Thoracic aorta (tissue), 2 donors: Measurements from ENCODE around the gene FLCN. TPM values are rescaled to one million over a fixed set of nuclear protein-coding genes. Genes with fewer than 3 reads are reported as not detected.
"Not testable (repeated sequence)": the region's sequence is repeated elsewhere in the genome, so short reads cannot be mapped to it uniquely, and the experiment has no call there.

Experiments used
- ATAC-seq: fragments of 150-250 bp; one replicate; pipeline ENCODE4 v1.8.0; 2017; ENCODE audit warnings: low read depth; ENCODE audit not compliant: insufficient number of reproducible peaks, low FRiP score
- DNase-seq: peaks from one replicate; pipeline ENCODE4 v3.0.0-alpha.2; 2020; ENCODE audit warnings: low spot score
- H3K27ac ChIP-seq, 2 donors: fragments of 200-600 bp; sonication (generic); 1 replicate in 1 of 2; 2 replicates in 1 of 2; pipeline ENCODE4 v1.5.1; 2016; ENCODE audit warnings: mild to moderate bottlenecking in 2 of 2, moderate library complexity in 2 of 2
- H3K27me3 ChIP-seq: fragments of 200-600 bp; sonication (generic); replicated peaks from 2 replicates; pipeline ENCODE4 v1.6.0; 2016; ENCODE audit warnings: mild to moderate bottlenecking; ENCODE audit not compliant: insufficient read depth
- H3K36me3 ChIP-seq: fragments of 200-600 bp; sonication (generic); one replicate; pipeline ENCODE4 v1.5.1; 2016
- H3K4me1 ChIP-seq, 2 donors: fragments of 200-600 bp; sonication (generic); 1 replicate in 1 of 2; 2 replicates in 1 of 2; pipeline versions ENCODE4 v1.5.1 to v1.6.0; 2016; ENCODE audit warnings: low read depth in 2 of 2, mild to moderate bottlenecking in 1 of 2; ENCODE audit not compliant: control insufficient read depth in 1 of 2
- H3K4me3 ChIP-seq: fragments of 200-600 bp; sonication (generic); 2 replicates; pipeline ENCODE4 v1.5.1; 2016; ENCODE audit warnings: mild to moderate bottlenecking
- H3K9me3 ChIP-seq: fragments of 200-600 bp; sonication (generic); 2 replicates; pipeline ENCODE4 v1.5.1; 2016
- CTCF ChIP-seq: fragments of 200-600 bp; sonication (generic); IDR thresholded peaks from one replicate; pipeline ENCODE4 v1.5.1; 2019; ENCODE audit warnings: antibody characterized with exemption
- total RNA-seq, 2 donors: library from RNA; depleted of rRNA; stranded (reverse); fragments of >200 nt; gene quantifications; one replicate each; pipeline versions ENCODE4 v1.1.0 to v1.2.3, GENCODE V29; 2016

FLCN gene, protein sequence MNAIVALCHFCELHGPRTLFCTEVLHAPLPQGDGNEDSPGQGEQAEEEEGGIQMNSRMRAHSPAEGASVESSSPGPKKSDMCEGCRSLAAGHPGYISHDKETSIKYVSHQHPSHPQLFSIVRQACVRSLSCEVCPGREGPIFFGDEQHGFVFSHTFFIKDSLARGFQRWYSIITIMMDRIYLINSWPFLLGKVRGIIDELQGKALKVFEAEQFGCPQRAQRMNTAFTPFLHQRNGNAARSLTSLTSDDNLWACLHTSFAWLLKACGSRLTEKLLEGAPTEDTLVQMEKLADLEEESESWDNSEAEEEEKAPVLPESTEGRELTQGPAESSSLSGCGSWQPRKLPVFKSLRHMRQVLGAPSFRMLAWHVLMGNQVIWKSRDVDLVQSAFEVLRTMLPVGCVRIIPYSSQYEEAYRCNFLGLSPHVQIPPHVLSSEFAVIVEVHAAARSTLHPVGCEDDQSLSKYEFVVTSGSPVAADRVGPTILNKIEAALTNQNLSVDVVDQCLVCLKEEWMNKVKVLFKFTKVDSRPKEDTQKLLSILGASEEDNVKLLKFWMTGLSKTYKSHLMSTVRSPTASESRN
- total RNA-seq: 100 to 1,000 TPM in 1 of 2 donors, 10 to 100 TPM in 1; 64.3 to 123 TPM

DNA sequence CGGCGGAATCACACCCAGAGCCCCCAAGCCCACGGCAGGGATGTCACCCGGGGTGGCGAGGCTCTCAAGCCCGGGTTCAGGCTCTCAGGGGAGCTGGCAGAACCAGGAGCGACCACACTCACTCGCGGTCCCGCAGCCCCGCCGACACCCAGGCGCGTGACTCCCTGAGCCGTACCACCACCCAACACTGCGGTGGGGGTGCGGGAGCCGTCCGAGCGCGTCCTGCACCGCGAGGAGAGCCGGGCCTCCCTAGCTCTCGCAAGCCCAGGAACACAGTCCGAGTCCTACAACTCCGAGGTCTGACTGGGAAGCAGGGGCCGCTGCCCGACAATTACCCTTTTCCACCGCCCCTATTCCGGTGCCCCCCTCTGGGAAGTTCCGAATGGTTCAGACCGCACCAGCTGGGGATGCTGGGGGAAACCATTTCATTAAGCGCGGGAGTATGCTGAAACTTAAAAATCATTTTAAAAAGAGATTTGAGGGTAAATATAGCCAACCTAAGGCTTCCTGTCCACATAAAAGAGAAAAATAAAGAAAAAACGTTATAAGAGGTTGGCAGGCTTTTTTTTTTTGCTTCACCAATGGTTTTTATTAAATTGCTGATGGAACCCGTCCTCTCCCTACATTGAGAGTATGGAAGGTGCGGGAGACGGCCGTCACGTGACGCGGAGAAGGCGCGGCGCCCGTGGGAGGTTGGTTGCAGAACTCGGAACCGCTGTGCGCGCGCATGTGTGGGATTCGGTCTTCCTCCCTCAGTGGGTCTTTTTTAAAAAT lies at the start of gene FLCN:
FLCN (minus strand) TSS at position 143 of the 774 bp plus-strand sequence. CDS start 9,031 bp downstream, outside the sequence.
- peaks cover 1% of the 10 kb centered on the region for H3K36me3 ChIP-seq
- TF ChIP-seq CTCF: no peak
- DNase-seq: peak; percentile 66
- H3K27me3 ChIP-seq: no peaks in the 10 kb centered on the region
- peak; percentile 84 for ATAC-seq
- H3K9me3 ChIP-seq: no peaks in the 10 kb centered on the region
- peak within 1 kb of the TSS; percentile 99 for H3K4me3 ChIP-seq
- H3K27ac ChIP-seq: peak within 1 kb of the TSS; percentile 94 to 97
- H3K4me1 ChIP-seq: peaks cover 0 to 33% of the 10 kb centered on the region in 2 donors

DNA sequence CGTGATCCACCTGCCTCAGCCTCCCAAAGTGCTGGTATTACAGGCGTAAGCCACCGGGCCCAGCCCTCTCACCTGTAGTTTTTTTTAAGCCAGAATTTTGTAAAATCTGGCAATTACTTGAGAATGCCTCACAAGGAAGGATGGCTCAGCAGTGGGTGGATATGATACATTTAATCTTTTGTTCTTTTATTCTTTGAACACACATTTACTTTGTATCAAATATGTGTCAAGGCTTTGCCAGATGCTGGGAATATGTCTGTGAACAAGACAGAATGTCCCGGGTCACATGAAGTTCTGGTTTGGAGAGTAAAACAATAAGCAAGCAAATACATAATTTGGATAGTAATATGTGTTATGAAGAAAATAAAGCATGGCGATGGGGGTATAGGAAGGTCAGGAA lies 49.0 kb upstream of the FLCN start:
- Histone ChIP-seq H3K9me3 (no peaks in the 10 kb centered on the region), H3K27ac (no peak overlapping the region), H3K27me3 (no peaks in the 10 kb centered on the region), H3K4me1 (peaks cover 0 to 5% of the 10 kb centered on the region in 2 donors), H3K36me3 (no peaks in the 10 kb centered on the region), H3K4me3 (no peak overlapping the region)
- no peak for TF ChIP-seq CTCF
- ATAC-seq (no peak), DNase-seq (no peak)

DNA sequence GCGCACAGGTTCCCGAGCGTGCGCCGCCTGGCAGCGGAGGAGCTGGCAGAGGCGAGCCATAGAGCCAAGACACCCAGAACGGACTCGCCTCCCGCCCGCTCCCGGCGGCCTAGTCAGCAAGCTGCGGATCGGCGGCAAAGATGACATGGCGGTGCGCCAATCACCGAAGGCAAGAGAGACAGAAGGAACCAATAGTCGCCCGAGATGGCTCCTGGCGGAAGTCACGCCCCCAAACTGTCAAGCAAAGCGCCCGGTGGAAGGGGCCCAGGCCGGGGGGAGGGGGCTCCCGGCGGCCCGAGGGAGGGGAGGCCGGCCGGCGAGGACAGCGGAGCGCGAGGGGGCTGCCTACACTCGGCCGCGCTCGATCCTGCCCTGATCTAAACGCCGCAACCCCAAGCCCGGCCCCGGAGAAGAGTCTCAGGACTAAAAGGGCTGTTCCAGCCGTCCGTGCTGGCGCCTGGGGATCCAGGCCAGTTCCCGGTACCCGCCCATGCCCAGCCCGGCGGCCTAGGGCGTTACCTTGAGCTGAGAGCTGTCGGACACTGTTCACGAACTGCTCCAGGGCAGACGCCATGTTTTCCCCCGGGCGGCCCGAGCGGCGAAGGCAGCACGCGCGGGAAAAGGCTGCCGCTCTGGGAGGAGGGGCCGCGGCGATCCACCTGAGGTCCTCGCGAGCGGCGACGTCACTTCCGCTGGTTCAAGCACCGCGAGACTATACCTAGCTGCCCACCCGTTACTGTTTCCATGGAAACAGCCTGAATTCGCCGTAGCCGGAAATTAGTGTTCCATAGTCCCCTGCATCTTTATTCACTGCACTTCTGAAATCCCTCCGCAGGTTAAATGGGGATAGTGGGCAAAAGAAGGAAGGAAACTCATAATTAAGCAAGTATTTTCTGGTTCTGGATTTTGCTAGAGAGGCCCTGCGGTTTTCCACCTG lies 43.9 kb upstream of the FLCN start, which contains the start of gene COPS3:
COPS3 (minus strand) TSS at position 634 of the 937 bp plus-strand sequence; CDS start at position 574, 60 bp downstream.
- Histone ChIP-seq H3K4me3 (peak within 1 kb of the TSS; percentile 93), H3K9me3 (no peaks in the 10 kb centered on the region), H3K27me3 (no peaks in the 10 kb centered on the region), H3K4me1 (peaks cover 11 to 35% of the 10 kb centered on the region in 2 donors), H3K27ac (peak within 1 kb of the TSS; percentile 96 to 98), H3K36me3 (no peaks in the 10 kb centered on the region)
- TF ChIP-seq CTCF: no peak
- ATAC-seq (peak; percentile 91), DNase-seq (peak; percentile 95)

- H3K9me3 ChIP-seq: no peaks in the 10 kb centered on the region
- ATAC-seq: no peak
- H3K27ac ChIP-seq: no peak overlapping the region
- no peak overlapping the region for H3K4me3 ChIP-seq
- no peak for TF ChIP-seq CTCF
- H3K27me3 ChIP-seq: no peaks in the 10 kb centered on the region
- peaks cover 11 to 35% of the 10 kb centered on the region in 2 donors for H3K4me1 ChIP-seq
- no peak for DNase-seq
- peaks cover 4% of the 10 kb centered on the region for H3K36me3 ChIP-seq
Observed at GRCh38 chr17:17279316-17279715, 42.3 kb upstream of the FLCN start.

DNA sequence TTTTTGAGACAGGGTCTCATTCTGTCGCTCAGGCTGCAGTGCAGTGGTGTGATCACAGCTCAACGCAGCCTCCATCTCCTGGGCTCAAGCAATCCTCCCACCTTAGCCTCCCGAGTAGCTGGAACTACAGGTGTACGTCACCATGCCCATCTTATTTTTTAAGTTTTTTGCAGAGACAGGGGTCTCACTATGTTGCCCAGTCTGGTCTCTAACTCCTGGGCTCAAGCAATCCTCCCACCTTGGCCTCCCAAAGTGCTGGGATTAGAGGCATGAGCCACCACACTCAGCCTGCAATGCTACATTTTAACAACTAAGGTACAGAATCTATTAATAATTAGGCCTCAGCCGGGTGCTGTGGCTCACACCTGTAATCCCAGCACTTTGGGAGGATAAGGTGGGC lies 40.5 kb upstream of the FLCN start:
- not testable (repeated sequence) for H3K4me3 ChIP-seq, H3K27ac ChIP-seq, H3K27me3 ChIP-seq, ATAC-seq, DNase-seq, H3K9me3 ChIP-seq
- peaks cover 17% of the 10 kb centered on the region for H3K36me3 ChIP-seq
- H3K4me1 ChIP-seq: peaks cover 11 to 35% of the 10 kb centered on the region in 2 donors
